AG10803 (cell line): ENCODE data around the gene IPP.
"Not testable (repeated sequence)": the region's sequence is repeated elsewhere in the genome, so short reads cannot be mapped to it uniquely, and the experiment has no call there.

Experiments used
- DNase-seq: peaks from one replicate; pipeline ENCODE4 v3.0.0; 2010; ENCODE audit warnings: low read depth
- H3K4me3 ChIP-seq: 2 replicates; pipeline ENCODE4 v1.5.1; 2011; ENCODE audit warnings: mild to moderate bottlenecking, low read length, control low read depth
- TF ChIP-seq, protein P1 (sequence below): conservative IDR thresholded peaks from 2 replicates; pipeline ENCODE4 v1.5.1; 2011; ENCODE audit warnings: mild to moderate bottlenecking, low read length, control low read depth, inconsistent platforms

IPP gene

DNA sequence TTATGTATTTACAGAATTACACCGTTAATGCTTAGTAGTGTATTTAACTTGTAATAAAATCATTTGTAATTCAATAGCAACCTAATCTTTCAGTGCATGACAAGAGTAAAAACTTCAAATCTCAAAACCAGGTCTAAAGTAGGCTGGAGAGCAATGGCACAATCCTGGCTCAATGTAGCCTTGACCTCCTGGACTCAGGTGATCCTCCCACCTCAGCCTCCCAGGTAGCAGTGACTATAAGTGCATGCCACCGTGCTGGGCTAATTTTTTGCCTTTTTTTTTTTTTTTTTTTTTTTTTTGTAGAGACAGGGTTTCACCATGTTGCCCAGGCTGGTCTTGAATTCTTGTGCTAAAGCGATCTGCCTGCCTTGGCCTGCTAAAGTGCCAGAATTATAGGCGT lies 11.3 kb downstream of the IPP start:
- no peak overlapping the region for H3K4me3 ChIP-seq
- DNase-seq = no peak
- TF ChIP-seq, protein P1, sequence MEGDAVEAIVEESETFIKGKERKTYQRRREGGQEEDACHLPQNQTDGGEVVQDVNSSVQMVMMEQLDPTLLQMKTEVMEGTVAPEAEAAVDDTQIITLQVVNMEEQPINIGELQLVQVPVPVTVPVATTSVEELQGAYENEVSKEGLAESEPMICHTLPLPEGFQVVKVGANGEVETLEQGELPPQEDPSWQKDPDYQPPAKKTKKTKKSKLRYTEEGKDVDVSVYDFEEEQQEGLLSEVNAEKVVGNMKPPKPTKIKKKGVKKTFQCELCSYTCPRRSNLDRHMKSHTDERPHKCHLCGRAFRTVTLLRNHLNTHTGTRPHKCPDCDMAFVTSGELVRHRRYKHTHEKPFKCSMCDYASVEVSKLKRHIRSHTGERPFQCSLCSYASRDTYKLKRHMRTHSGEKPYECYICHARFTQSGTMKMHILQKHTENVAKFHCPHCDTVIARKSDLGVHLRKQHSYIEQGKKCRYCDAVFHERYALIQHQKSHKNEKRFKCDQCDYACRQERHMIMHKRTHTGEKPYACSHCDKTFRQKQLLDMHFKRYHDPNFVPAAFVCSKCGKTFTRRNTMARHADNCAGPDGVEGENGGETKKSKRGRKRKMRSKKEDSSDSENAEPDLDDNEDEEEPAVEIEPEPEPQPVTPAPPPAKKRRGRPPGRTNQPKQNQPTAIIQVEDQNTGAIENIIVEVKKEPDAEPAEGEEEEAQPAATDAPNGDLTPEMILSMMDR = no peak

DNA sequence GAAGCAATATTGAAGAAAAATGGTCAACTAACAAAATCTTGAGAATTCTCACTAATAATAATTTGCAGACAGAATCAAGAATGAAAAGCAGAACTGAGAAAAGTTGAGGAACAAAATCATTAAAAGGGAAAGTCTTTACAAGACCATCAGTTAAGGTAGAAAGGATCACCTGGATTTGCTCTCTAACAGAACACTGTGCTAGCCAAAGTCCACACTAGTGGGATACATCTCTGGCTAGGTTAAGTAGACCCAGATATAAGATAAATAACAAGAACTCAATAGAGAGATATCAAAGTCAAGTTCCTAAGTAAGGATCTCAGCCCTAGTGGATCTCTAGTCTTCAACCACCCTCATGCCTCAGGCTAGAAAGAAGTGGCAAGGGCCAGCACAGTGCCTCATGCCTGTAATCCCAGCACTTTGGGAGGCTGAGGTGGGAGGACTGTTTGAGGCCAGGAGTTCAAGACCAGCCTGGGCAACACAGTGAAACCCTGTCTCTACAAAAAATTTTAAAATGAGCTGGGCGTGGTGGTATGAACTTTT lies 19.6 kb downstream of the IPP start:
- no peak overlapping the region for H3K4me3 ChIP-seq
- TF ChIP-seq, protein P1 = no peak
- DNase-seq = no peak

DNA sequence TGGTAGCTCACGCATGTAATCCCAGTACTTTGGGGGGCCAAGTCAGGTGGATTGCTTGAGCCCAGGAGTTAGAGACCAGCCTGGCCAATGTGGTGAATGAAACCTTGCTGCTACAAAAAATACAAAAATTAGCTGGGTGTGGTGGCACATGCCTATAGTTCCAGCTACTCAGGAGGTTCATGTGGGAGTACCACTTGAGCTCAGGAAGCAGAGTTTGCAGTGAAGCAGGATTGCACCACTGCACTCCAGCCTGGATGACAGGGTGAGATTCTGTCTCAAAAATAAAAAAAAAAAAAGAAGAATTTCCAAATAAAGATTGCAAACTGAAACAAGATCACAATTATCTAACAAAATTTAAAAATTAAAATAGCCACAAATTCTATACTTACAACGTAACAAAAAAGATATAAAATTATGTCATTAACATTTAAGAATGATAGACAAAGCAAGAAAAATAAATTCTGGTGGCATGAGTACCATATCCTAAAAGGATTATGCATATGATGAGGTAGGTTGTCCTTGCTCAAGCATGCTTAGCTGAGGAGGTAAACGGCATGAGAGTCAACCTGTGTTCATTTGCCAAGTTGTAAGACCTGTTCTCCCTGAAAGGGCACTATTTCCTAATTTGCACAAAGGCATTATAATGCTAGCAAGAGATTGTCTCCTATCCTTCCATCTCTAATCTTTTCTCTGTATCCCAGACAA lies 20.2 kb downstream of the IPP start:
- no peak for DNase-seq
- no peak overlapping the region for H3K4me3 ChIP-seq
- TF ChIP-seq, protein P1 = no peak

DNA sequence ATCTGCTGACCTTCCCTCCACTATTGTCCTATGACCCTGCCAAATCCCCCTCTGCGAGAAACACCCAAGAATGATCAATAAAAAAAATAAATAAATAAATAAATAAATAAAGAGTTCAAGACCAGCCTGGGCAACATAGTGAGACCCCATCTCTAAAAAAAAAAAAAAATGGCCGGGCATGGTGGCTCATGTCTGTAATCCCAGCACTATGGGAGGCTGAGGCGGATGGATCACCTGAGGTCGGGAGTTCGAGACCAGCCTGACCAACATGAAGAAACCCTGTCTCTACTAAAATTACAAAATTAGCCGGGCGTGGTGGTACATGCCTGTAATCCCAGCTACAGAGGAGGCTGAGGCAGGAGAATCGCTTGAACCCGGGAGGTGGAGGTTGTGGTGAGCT lies 24.4 kb downstream of the IPP start:
- H3K4me3 ChIP-seq = not testable (repeated sequence)

DNA sequence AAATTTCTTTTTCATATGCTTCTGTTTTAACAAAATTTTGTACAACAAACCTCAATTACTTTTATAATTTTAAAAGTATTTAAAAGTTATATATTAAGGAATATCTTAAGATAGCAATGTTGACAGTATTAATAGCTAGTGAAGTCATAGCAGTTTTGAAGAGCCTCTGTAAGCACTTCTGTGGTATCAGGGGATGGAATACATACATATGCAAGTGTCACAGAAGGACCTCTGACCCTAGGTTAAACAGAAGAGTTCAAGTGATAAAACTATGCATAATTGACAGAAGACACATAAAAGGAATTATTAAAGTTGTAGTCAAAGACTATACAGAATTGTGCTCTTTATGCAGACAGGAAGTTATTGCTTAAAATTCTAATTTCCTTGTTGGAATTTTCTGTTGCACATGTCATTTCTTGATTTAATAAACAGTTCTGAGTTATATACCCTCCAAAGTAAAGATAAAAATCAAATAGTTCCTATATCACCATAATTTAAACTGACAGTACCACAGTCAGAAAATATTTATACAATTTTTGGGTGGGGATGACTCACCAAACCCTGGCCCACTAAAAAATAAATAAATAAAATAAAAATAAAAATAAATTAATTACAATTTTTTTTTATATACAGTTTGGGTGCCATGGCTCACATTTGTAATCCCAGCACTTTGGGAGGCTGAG lies 27.1 kb downstream of the IPP start:
- no peak for DNase-seq
- no peak overlapping the region for H3K4me3 ChIP-seq
- TF ChIP-seq, protein P1 = no peak

More for the DNA sequence above, 24.4 kb downstream of the IPP start:
- DNase-seq = not testable (repeated sequence)

DNA sequence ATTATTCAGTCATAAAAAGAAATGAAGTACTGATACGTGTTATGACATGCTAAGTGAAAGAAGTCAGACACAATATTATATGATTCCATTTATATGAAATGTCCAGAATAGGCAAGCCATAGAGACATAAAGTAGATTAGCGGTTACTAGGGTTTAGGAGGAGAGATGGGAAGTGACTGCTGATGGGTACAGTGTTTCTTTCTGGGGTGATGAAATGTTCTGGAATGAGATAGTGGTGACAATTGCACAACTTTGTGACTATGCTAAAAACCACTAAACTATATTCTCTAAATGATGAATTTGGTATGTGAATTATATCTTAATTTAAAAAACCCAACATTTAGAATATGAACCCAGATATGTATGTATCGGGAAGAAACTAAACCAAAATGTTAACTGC lies 27.6 kb downstream of the IPP start:
- TF ChIP-seq, protein P1 = no peak
- DNase-seq = peak; percentile 55
- H3K4me3 ChIP-seq = no peak overlapping the region

DNA sequence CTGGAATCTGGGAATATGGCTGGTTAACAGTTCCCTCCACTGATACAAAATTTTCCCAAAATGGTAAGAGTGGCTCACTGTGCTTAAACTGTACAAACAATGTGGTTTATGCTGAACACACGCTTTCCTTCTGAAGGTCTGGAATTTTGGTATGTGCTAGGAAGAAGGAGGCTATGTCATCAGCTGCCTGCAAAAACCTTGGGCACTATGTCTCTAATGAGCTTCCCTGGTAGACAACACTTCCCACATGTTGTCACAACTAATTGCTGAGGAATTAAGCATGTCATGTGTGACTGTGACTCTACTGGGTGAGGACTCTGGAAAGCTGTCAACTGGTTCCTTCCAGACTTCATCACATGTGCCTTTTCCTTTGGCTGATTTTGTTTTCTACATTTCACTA lies 29.2 kb downstream of the IPP start:
- peak; percentile 87 for DNase-seq
- H3K4me3 ChIP-seq = no peak overlapping the region
- TF ChIP-seq, protein P1 = no peak
